Measurements from ENCODE around the gene FGD2. TPM values are rescaled to one million over a fixed set of nuclear protein-coding genes. Genes with fewer than 3 reads are reported as not detected.
"Not testable (repeated sequence)": the region's sequence is repeated elsewhere in the genome, so short reads cannot be mapped to it uniquely, and the experiment has no call there.

Gene FGD2
- total RNA-seq, 2 experiments from 2014 or later: 1.2 to 1.3 TPM

GRCh38 chr6:37025621-37026466, 20.4 kb downstream of the FGD2 start:
- ChIA-PET POLR2A (no interaction called here), CTCF (interaction anchor here (0.7 to 19.0 kb wide), 10 partner anchors 8 to 298 kb away, joined by 3 to 444 read pairs (median 16); partner anchors contain the start of gene PIM1)

DNA sequence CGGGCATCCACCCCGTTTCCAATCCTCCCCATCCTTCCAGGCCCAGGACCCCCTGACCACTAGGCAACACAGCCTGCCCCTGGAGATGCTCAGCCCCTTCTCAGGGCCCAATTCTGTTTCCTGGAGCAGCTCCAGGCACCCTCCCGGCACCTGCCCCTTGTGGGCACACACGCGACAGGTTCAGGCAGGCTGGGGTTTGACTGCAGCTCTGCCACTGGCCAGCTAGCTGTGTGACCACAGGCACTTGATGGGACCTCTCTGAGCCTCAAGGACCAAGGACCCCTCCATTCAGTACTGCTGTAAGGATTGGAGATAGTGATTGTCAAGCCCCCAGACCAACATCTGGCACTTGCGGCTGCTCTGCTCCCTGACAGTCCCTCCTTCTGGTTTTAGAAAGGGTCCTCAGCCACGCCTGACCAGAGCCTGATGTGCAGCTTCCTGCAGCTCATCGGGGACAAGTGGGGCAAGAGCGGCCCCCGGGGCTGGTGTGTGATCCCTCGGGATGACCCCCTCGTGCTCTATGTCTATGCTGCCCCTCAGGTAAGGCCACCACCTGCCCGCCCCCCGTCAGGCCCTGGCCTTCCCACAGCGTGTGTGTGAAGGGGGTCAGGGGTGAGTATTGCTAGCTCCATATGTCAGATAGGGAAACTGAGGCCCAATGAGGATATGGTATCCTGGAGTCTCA, 21.7 kb downstream of the FGD2 start:
- ChIA-PET POLR2A (interaction anchor here (0.7 kb wide), 1 partner anchor 146 kb away, joined by 3 read pairs; no protein-coding TSS in a partner anchor), CTCF (interaction anchor here (0.7 to 19.0 kb wide), 5 partner anchors 9 to 296 kb away, joined by 3 to 444 read pairs (median 9); partner anchors contain the start of gene PIM1)

DNA sequence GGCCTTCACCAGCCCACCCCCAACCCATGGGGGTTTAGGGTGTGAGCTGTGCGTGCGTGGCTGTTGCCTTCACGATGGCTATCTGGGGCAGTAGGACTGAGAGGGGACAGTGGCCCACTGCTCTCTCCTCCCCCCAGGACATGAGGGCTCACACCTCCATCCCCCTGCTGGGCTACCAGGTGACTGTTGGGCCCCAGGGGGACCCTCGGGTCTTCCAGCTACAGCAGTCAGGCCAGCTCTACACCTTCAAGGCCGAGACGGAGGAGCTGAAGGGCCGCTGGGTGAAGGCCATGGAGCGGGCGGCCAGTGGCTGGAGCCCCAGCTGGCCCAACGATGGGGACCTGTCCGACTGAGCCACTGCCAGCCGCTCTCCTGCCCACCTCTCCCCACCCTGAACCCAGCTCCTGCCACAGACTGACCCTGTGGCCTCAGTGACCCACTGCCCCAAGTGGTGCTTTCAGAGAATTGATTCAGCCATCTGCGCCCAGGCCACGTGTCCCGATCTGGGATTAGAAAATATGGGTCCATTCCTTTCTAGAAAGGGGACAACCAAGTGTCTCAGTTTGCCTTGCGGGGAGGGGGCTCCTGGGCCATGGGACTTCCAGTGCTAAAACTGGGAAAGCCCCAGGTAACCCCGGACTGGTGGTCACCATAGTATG, 22.5 kb downstream of the FGD2 start:
- POLR2A ChIA-PET: no interaction called here
- CTCF ChIA-PET: interaction anchor here (0.7 to 19.0 kb wide), 10 partner anchors 7 to 1555 kb away, joined by 3 to 444 read pairs (median 8); partner anchors contain the start of gene PIM1

DNA sequence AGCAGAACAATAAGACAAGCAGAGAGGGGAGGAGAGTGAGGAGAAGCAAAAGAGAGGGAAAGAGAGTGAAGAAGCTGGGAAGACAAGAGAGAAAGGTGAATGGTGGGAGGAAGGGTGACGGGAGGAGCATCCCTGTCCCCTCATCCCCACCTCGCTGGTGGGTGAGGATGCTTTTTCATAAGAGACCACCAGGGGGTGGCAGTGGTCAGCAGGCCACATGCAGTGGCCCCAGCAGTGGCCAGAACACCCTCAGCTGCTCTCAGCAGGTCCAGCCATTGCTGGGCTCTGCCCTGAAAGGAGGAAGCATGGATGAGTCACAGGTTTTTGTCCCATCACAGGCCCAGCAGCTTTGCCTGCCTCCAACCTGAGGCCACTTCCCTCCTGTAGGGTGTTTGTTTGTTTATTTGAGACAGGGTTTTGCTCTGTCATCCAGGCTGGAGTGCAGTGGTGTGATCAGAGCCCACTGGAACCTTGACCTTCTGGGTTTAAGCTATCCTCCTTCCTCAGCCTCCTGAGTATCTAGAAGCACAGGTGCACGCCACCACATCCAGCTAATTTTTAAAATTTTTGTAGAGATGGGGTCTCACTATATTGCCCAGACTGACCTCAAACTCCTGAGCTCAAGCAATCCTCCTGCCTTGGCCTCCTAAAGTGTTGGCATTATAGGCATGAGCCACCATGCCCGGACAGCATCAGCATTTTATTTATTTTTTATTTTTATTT, 24.0 kb downstream of the FGD2 start:
- POLR2A ChIA-PET: interaction anchor here (0.6 to 1.5 kb wide), 4 partner anchors 21 to 180 kb away, joined by 3 to 12 read pairs (median 4); no protein-coding TSS in a partner anchor
- CTCF ChIA-PET: interaction anchor here (1.2 to 19.0 kb wide), 12 partner anchors 7 to 175 kb away, joined by 3 to 444 read pairs (median 6); partner anchors contain the start of genes C6orf89 and PIM1

- POLR2A ChIA-PET: interaction anchor here (1.1 to 1.5 kb wide), 2 partner anchors 20 to 123 kb away, joined by 3 to 4 read pairs; no protein-coding TSS in a partner anchor
- CTCF ChIA-PET: interaction anchor here (0.6 to 19.0 kb wide), 10 partner anchors 9 to 548 kb away, joined by 3 to 444 read pairs (median 5); no protein-coding TSS in a partner anchor
Measured at GRCh38 chr6:37030599-37030998, 25.1 kb downstream of the FGD2 start.

- ChIA-PET CTCF (interaction anchor here (1.0 to 19.0 kb wide), 7 partner anchors 9 to 172 kb away, joined by 3 to 444 read pairs (median 23); no protein-coding TSS in a partner anchor), POLR2A (interaction anchor here (0.7 kb wide), 1 partner anchor 169 kb away, joined by 4 read pairs; no protein-coding TSS in a partner anchor)
Measured at GRCh38 chr6:37032239-37032638, 26.8 kb downstream of the FGD2 start.

DNA sequence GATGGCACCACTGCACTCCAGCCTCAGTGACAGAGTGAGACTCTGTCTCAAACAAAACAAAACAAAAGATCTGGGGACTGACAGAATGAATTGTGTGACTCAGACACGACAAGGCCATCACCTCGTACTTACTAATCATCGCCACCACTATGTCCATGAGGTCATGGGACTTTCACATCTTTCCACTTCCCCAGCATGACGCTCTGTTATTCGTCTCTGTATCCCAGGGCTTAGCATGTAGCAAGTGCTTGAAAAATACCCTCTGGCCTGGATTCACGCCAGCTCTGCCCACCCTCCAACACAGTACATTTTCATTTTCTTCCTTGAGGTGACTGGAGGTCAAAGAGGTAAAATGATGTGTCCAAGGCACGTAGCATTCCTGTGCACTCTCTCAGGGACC, 27.8 kb downstream of the FGD2 start:
- ChIA-PET CTCF (interaction anchor here (1.6 to 19.0 kb wide), 7 partner anchors 10 to 171 kb away, joined by 4 to 444 read pairs (median 23); no protein-coding TSS in a partner anchor), POLR2A (interaction anchor here (0.6 to 1.7 kb wide), 6 partner anchors 8 to 157 kb away, joined by 3 to 12 read pairs (median 6); partner anchors contain the start of gene PIM1)

DNA sequence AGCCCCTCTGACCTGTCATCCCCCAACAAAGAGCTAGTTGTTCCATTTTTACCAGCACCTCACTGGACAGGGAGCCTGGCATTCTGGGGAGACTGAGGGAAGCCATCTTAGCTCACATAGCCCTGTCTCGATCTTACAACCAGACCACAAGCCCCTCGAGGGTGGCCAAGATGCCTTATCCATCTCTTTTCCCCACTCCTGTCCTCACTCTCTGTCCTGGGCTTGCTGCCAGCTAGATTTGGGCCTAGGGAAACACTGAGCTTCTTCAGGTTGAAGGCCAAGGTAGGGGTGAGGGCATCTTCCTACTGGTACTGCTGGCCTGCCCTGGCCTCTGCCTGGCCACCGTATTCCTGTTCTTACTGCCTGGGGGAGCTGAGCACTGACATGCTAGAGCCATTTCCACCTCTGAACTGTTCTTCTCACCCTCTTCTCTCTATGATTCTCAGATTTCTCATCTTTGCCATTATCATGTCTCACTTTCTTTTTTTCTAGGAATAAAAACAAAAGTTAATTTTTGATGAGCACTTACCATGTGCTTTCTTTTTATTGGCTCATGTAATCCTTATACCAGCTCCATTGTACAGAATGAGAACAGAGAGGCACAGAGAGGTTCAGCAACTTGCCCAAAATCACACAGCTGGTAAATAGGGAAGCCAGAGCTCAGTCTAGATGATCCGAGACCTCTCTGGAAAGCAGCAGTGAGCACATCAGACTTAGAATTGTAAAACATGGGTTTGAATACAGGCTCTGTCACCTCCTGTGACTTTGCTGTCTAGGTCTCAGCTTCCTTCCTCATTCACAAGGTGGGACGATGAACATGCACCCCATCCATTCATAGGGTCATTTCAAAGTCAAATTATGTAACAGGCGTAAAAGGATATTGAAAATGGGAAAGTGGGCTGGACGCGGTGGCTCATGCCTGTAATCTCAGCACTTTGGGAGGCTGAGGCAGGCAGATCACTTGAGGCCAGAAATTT, 28.7 kb downstream of the FGD2 start:
- POLR2A ChIA-PET: interaction anchor here (0.5 to 1.7 kb wide), 6 partner anchors 9 to 156 kb away, joined by 3 to 12 read pairs (median 8); partner anchors contain the start of gene PIM1
- CTCF ChIA-PET: interaction anchor here (0.5 to 19.0 kb wide), 10 partner anchors 11 to 170 kb away, joined by 3 to 444 read pairs (median 13); no protein-coding TSS in a partner anchor

DNA sequence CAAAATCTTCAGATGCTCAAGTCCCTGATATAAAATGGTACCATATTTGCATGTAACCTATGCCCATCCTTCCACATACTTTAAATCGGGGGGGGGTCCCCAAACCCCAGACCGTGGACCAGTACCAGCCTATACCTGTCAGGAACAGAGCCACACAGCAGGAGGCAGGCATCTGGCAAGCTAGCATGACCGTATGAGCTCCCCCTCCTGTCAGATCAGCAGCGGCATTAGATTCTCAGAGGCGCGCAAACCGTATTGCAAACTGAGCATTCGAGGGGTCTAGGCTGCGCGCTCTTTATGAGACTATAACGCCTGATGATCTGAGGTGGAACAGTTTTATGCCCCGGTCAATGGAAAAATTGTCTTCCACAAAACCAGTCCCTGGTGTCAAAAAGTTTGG, 30.7 kb downstream of the FGD2 start:
- ChIA-PET CTCF (no interaction called here), POLR2A (no interaction called here)

DNA sequence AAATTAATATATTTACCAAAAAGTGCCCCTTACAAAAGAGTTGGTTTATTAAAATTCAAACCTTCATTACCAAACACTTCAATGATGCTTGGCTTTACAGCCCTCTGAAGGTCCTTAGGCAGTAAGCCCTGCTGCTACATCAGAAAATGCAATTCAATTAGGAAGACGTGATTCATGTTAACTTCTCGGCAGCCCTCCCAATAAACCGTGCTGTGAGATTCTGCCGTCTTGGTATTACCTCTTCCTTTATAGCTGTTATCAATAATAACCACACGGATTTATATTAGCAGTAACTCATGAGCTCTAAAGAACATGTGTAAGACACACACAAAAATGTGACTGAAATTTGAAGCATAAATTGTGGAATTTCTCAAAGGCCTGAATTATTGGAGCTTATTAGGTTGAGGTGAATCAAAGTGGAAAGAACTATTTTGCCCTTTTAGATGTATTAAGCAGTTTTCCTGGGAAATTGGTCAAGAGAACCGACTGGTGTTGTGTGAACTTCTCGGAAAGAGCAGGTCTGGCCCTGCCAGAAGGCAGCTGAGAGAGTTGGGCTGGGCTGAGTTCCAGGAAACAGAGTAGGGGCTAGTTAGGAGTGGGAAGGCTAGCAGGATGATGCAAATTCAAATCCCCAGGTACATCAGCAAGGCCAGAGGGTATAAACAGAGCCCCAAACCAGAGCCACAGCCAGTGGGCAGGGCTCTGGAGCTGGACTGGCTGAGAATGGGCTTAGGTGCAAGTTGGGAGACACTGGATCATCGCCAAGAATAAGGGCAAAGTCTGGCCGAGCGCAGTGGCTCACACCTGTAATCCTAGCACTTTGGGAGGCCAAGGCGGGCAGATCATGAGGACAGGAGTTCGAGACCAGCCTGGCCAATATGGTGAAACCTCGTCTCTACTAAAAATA, 33.1 kb downstream of the FGD2 start:
- ChIA-PET POLR2A (no interaction called here), CTCF (interaction anchor here (0.6 to 2.7 kb wide), 4 partner anchors 9 to 151 kb away, joined by 3 to 6 read pairs (median 4); no protein-coding TSS in a partner anchor)

- POLR2A ChIA-PET: no interaction called here
Measured at GRCh38 chr6:37039958-37040357, 34.5 kb downstream of the FGD2 start.

DNA sequence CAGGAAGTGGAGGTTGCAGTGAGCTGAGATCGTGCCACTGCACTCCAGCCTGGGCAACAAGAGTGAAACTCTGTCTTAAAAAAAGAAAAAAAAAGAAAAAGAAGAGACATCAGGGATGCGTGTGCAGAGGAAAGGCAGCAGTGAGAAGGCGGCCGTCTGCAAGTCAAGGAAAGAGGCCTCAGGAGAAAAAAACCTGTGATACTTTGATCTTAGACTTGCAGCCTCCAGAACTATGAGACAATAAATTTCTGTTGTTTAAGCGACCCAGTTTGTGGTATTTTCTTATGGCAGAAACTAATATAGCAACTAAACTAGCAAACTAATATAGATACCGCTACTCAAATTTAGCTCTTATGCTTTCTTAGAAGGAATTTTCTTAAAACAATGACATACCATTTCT, 36.1 kb downstream of the FGD2 start:
- ChIA-PET CTCF (interaction anchor here (0.6 to 1.7 kb wide), 3 partner anchors 10 to 432 kb away, joined by 3 to 4 read pairs (median 3); no protein-coding TSS in a partner anchor), POLR2A (no interaction called here)

More at GRCh38 chr6:37039958-37040357, 34.5 kb downstream of the FGD2 start:
- CTCF ChIA-PET: interaction anchor here (1.6 to 2.7 kb wide), 2 partner anchors 11 to 143 kb away, joined by 3 to 5 read pairs; no protein-coding TSS in a partner anchor

GRCh38 chr6:37042150-37042549, 36.7 kb downstream of the FGD2 start:
- POLR2A ChIA-PET: no interaction called here
- CTCF ChIA-PET: interaction anchor here (1.2 to 1.7 kb wide), 3 partner anchors 10 to 68 kb away, joined by 3 to 4 read pairs (median 3); no protein-coding TSS in a partner anchor

GRCh38 chr6:37043091-37043490, 37.6 kb downstream of the FGD2 start:
- CTCF ChIA-PET: interaction anchor here (1.2 to 1.8 kb wide), 3 partner anchors 25 to 282 kb away, joined by 3 to 4 read pairs (median 3); no protein-coding TSS in a partner anchor
- POLR2A ChIA-PET: not testable (repeated sequence)

DNA sequence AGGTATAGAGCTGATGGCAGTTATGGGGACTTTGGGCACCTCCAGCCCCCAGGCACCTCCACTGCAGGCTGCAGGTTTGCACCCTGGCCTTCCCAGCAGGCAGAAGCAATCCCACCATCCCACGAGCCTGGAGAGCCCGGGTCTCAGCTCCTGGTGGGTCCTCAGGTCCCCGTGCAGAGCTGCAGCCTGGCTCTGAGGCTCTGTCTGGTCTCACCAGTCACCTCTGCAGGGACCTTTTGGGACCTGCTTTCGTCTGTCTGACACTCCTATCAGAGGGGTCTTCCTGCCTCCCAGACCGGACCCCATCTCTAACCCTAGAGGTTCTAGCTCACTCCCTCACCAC, 41.9 kb downstream of the FGD2 start:
- CTCF ChIA-PET: interaction anchor here (1.0 to 8.8 kb wide), 5 partner anchors 16 to 162 kb away, joined by 3 to 100 read pairs (median 4); partner anchors contain the start of gene PIM1
- POLR2A ChIA-PET: interaction anchor here (6.4 kb wide), 1 partner anchor 124 kb away, joined by 87 read pairs; the partner anchor contains the start of gene PIM1
